ENCODE results near the gene KLF2. TPM values are rescaled to one million over a fixed set of nuclear protein-coding genes. Genes with fewer than 3 reads are reported as not detected.
A peak's percentile ranks its signal among the peaks of the same experiment; 100 is the strongest.
"Not testable (repeated sequence)": the region's sequence is repeated elsewhere in the genome, so short reads cannot be mapped to it uniquely, and the experiment has no call there.

KLF2 gene
- total RNA-seq, 8 experiments from 2014 or later: 0.13 to 1.3 (median 0.65) TPM; not detected in 2

DNA sequence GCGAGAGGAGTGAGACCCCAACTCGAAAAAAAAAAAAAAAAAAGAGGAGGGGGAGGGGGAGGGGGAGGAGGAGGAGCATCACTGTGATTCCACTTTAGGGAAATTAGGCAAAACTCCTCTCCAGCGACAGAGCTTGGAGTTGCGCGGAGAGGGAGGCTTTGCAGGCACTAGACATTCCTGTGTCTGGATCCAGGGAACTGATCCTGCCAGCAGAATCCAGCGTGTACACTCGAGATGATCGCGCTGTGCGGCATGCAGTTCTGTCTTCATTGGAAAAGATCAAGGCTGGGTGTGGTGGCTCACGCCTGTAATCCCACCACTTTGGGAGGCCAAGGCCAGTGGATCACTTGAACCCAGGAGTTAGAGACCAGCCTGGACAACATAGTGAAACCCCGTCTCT, 29.6 kb upstream of the KLF2 start:
- 21 to 92% (median 54%) methylated on average over 1 to 8 of the region's 12 CpGs; no CpG with 5 or more reads in 3 of the 10 experiments for WGBS, 10 experiments
- in situ Hi-C loops (cut with MboI; ENCODE audit: low pct_unique_long_range_greater_than_20kb in 2 of 9, low sequenced_read_pairs in 9 of 9, unreplicated experiment in 9 of 9): no loop called here
- no peak overlapping the region for H3K27ac ChIP-seq
- H3K4me1 ChIP-seq (replicated peaks in 1 of 2): peaks cover 0 to 4% of the 10 kb centered on the region in 2 donors
- ATAC-seq (replicated peaks in 6 of 8): no peak
- no peak overlapping the region for H3K4me3 ChIP-seq

DNA sequence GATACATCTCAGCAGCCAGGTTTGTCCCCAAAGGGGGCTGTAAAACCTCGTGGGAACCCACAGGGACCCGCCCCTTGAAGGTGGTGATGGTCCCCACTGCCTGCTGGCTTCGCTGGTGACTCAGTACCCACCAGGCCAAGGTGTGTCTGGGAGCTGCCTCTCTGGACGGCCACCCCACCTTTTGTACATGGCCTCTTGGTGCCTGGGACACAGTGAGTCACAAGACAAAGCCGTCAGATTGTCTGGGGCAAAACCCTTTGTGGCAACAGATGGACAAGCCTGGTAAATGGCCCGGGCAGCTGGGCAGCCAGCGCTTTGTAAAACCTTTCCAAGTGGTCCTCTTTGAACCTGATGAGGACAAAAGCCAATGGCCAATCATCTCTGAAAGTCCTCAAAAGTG, 27.9 kb upstream of the KLF2 start:
- peaks cover 0 to 4% of the 10 kb centered on the region in 2 donors for H3K4me1 ChIP-seq (replicated peaks in 1 of 2)
- in situ Hi-C loops (cut with MboI; ENCODE audit: low pct_unique_long_range_greater_than_20kb in 2 of 9, low sequenced_read_pairs in 9 of 9, unreplicated experiment in 9 of 9): no loop called here
- H3K4me3 ChIP-seq: no peak overlapping the region
- no peak overlapping the region for H3K27ac ChIP-seq
- WGBS, 10 experiments: 40 to 88% (median 58%) methylated on average over 1 to 3 of the region's 7 CpGs; no CpG with 5 or more reads in 4 of the 10 experiments
- no peak for ATAC-seq (replicated peaks in 6 of 8)

DNA sequence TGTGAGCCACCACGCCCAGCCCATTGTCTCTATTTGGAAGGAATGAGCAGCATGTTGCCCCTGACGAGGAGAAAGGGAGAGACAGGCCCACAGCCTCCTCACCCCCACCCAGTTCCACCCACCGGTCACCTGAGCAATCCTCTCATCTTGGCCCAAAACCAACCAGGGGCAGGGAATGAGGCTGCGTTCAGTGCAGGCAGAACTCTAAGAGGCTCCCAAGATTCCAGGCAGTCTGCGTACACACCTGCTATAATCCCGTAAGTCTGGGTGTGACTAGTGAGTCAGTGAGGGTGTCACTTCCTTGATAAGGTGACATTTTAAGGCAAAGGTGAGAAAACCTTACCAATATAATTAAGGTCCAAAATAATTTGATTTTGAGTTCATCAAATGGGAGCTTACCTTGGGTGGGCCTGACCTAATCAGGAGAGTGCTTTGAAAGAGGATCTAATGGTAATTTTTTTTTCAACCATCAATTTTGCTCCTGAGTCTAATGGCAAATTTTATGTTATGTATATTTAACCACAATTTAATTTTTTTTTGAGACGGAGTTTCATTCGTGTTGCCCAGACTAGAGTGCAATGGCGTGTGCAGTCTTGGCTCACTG, 26.9 kb upstream of the KLF2 start:
- WGBS, 10 experiments: 40 to 100% (median 85%) methylated on average over 1 to 5 of the region's 9 CpGs; no CpG with 5 or more reads in 2 of the 10 experiments

DNA sequence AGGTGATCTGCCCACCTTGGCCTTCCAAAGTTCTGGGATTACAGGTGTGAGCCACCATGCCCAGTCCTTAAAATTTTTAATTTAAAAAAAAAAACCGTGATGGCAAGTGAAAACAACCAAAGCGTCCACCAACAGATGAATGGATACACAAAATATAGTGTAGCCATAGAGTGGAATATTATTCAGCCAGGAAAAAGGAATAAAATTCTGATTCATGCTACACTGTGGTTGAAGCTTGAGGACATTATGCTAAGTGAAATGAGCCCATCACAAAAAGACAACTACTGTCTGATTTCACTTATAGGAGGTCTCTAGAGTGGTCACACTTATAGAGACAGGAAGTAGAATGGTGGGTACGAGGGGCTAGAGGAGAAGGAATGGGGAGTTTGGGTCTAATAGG, 26.3 kb upstream of the KLF2 start:
- WGBS, 10 experiments: 48 to 100% (median 70%) methylated on average over 1 to 3 of the region's 3 CpGs
- in situ Hi-C loops (cut with MboI; ENCODE audit: low pct_unique_long_range_greater_than_20kb in 2 of 9, low sequenced_read_pairs in 9 of 9, unreplicated experiment in 9 of 9): no loop called here
- ATAC-seq (replicated peaks in 6 of 8): no peak
- Histone ChIP-seq H3K4me3 (no peak overlapping the region), H3K4me1 (replicated peaks in 1 of 2) (peaks cover 0 to 4% of the 10 kb centered on the region in 2 donors), H3K27ac (no peak overlapping the region)

More for the DNA sequence above, 26.9 kb upstream of the KLF2 start:
- H3K4me3 ChIP-seq: no peak overlapping the region
- no peak for ATAC-seq (replicated peaks in 6 of 8)
- H3K27ac ChIP-seq: no peak overlapping the region
- in situ Hi-C loops (cut with MboI; ENCODE audit: low pct_unique_long_range_greater_than_20kb in 2 of 9, low sequenced_read_pairs in 9 of 9, unreplicated experiment in 9 of 9): no loop called here
- peaks cover 0 to 4% of the 10 kb centered on the region in 2 donors for H3K4me1 ChIP-seq (replicated peaks in 1 of 2)

DNA sequence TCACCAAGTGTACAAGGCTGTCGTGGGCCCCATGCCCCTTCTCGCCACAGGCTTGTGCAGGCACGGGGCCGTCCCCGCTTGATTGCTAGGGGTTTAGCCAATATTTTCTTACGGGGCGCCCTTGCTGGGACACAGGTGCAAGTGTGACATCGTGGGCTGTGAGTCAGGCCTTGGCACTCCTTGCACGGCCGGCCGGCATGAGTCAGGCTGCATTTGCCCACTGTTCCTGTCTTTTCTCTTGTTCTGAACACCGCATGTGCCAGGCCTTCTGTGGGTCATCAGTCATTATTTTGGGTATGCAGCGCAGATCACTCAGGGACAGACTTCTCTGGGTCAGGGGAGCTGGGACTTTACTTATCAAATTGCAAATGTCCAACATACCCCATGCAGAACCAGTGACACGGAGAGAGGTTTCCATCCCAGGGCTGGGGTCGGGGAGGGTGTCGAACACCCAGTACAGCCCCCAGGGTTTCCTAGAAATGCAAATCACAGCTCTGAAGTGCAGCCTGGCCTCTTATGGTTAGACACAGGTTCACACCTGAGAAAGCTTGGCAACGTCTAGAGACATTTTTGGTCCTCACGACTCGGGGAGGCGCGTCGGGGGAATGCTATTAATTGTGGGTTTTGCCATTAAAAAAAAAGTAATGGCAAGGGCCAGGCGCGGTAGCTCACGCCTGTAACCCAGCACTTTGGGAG, 22.5 kb upstream of the KLF2 start:
- Histone ChIP-seq H3K4me1 (replicated peaks in 1 of 2) (no peaks in the 10 kb centered on the region), H3K27ac (no peak overlapping the region), H3K4me3 (no peak overlapping the region)
- in situ Hi-C loops (cut with MboI; ENCODE audit: low pct_unique_long_range_greater_than_20kb in 2 of 9, low sequenced_read_pairs in 9 of 9, unreplicated experiment in 9 of 9): no loop called here
- 60 to 84% (median 69%) methylated on average over 1 to 9 of the region's 25 CpGs; no CpG with 5 or more reads in 1 of the 10 experiments for WGBS, 10 experiments
- ATAC-seq (replicated peaks in 6 of 8): peak in 2 of 8 experiments; percentile 40 to 56

GRCh38 chr19:16303755-16304154, 20.9 kb upstream of the KLF2 start:
- Histone ChIP-seq H3K4me3 (no peak overlapping the region), H3K27ac (no peak overlapping the region), H3K4me1 (replicated peaks in 1 of 2) (no peaks in the 10 kb centered on the region)
- in situ Hi-C loops (cut with MboI; ENCODE audit: low pct_unique_long_range_greater_than_20kb in 2 of 9, low sequenced_read_pairs in 9 of 9, unreplicated experiment in 9 of 9): no loop called here
- WGBS, 10 experiments: 0 to 100% (median 53%) methylated on average over 1 to 2 of the region's 3 CpGs; no CpG with 5 or more reads in 1 of the 10 experiments
- no peak for ATAC-seq (replicated peaks in 6 of 8)

- in situ Hi-C loops (cut with MboI; ENCODE audit: low pct_unique_long_range_greater_than_20kb in 2 of 9, low sequenced_read_pairs in 9 of 9, unreplicated experiment in 9 of 9); H3K27ac ChIP-seq; H3K4me3 ChIP-seq; ATAC-seq (replicated peaks in 6 of 8); H3K4me1 ChIP-seq (replicated peaks in 1 of 2): not testable (repeated sequence)
- WGBS, 10 experiments: 78 to 100% (median 83%) methylated on average over 1 of the region's 2 CpGs; no CpG with 5 or more reads in 6 of the 10 experiments
Observed at GRCh38 chr19:16304511-16304910, 20.1 kb upstream of the KLF2 start.

DNA sequence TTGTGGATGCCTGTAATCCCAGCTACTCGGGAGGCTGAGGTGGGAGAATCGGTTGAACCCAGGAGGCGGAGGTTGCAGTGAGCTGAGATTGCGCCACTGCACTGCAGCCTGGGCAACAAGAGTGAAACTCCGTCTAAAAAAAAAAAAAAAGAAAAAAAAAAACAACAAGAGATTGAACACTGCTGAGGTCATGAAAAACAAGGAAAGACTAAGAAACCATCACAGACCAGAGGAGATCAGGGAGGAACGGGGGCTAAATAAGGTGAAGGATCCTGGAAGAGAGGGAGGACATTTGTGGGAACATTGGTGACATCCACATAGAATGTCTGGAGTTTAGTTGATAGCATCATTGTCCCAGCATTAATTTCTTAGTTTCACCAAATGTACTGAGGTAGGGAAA, 19.6 kb upstream of the KLF2 start:
- ATAC-seq (replicated peaks in 6 of 8); H3K4me1 ChIP-seq (replicated peaks in 1 of 2); H3K27ac ChIP-seq; in situ Hi-C loops (cut with MboI; ENCODE audit: low pct_unique_long_range_greater_than_20kb in 2 of 9, low sequenced_read_pairs in 9 of 9, unreplicated experiment in 9 of 9); H3K4me3 ChIP-seq: not testable (repeated sequence)
- 57 to 83% (median 76%) methylated on average over 3 to 6 of the region's 6 CpGs; no CpG with 5 or more reads in 1 of the 10 experiments for WGBS, 10 experiments

DNA sequence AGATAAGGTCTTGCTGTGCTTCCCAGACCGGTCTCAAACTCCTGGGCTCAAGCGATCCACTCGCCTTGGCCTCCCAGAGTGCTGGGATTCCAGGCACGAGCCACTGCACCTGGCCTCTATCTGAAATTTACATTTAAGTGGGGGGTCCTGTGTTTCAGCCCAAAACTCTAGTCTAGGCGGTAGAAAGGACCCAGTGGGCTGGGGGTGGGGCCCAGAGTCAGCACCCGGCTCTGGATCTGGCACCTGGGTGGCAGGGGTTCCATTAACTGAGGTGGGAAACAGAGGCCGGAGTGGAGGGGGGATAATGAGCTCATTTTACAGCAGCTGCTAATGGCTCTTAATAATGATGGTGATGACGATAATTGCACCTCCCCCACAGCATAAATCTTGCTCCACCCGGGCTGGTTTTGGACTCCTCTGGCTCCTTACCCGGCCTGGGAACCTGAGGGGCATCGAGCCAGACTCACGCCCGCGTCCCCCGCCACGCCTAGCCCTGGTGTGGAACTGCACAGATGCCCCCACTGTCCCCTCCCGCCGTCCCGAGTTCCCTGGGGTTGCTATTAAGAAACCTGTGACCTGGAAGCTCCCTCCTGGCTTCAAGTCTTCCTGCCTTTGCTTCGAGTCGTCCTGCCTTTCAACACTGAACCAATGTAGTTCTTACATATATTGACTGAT, 17.8 kb upstream of the KLF2 start:
- no peak for ATAC-seq (replicated peaks in 6 of 8)

GRCh38 chr19:16308081-16308480, 16.5 kb upstream of the KLF2 start:
- 61 to 90% (median 77%) methylated on average over 2 to 3 of the region's 5 CpGs; no CpG with 5 or more reads in 6 of the 10 experiments for WGBS, 10 experiments
- no peaks in the 10 kb centered on the region for H3K4me1 ChIP-seq (replicated peaks in 1 of 2)
- no peak for ATAC-seq (replicated peaks in 6 of 8)
- no peak overlapping the region for H3K27ac ChIP-seq
- H3K4me3 ChIP-seq: no peak overlapping the region
- in situ Hi-C loops (cut with MboI; ENCODE audit: low pct_unique_long_range_greater_than_20kb in 2 of 9, low sequenced_read_pairs in 9 of 9, unreplicated experiment in 9 of 9): no loop called here

More for the DNA sequence above, 17.8 kb upstream of the KLF2 start:
- Histone ChIP-seq H3K4me1 (replicated peaks in 1 of 2) (no peaks in the 10 kb centered on the region), H3K27ac (no peak overlapping the region), H3K4me3 (no peak overlapping the region)
- in situ Hi-C loops (cut with MboI; ENCODE audit: low pct_unique_long_range_greater_than_20kb in 2 of 9, low sequenced_read_pairs in 9 of 9, unreplicated experiment in 9 of 9): no loop called here
- WGBS, 10 experiments: 0 to 100% (median 60%) methylated on average over 1 to 7 of the region's 21 CpGs; no CpG with 5 or more reads in 3 of the 10 experiments

GRCh38 chr19:16309643-16310042, 15.0 kb upstream of the KLF2 start:
- Histone ChIP-seq H3K4me1 (replicated peaks in 1 of 2) (no peaks in the 10 kb centered on the region), H3K27ac (no peak overlapping the region), H3K4me3 (no peak overlapping the region)
- in situ Hi-C loops (cut with MboI; ENCODE audit: low pct_unique_long_range_greater_than_20kb in 2 of 9, low sequenced_read_pairs in 9 of 9, unreplicated experiment in 9 of 9): no loop called here
- no peak for ATAC-seq (replicated peaks in 6 of 8)
- 40 to 80% (median 60%) methylated on average over 1 of the region's 3 CpGs; no CpG with 5 or more reads in 5 of the 10 experiments for WGBS, 10 experiments

GRCh38 chr19:16315825-16316505, 8.7 kb upstream of the KLF2 start:
- no peak overlapping the region for H3K27ac ChIP-seq
- ATAC-seq (replicated peaks in 6 of 8): peak in 4 of 8 experiments; percentile 37 to 69 (median 46)
- in situ Hi-C loops (cut with MboI; ENCODE audit: low pct_unique_long_range_greater_than_20kb in 2 of 9, low sequenced_read_pairs in 9 of 9, unreplicated experiment in 9 of 9): no loop called here
- WGBS, 10 experiments: 10 to 92% (median 63%) methylated on average over 2 to 8 of the region's 13 CpGs; no CpG with 5 or more reads in 4 of the 10 experiments
- no peak overlapping the region for H3K4me3 ChIP-seq
- no peaks in the 10 kb centered on the region for H3K4me1 ChIP-seq (replicated peaks in 1 of 2)

DNA sequence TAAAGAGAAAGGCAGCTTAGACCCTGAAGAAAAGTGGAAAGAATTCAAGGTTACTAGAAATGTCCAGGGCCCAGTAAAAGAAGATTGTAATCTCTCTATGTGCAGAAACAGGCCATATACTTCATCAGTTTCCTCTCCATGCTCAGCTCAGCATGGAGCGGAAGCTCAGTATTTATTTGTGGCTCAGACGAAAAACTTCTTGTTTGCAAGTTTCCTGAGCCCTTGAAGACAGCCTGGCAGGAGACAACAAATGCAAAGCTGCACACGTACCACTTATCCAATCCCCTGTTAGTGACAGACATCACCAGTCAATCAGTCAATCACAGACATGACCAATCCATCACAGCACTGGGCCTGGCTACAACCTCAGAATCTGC, 8.1 kb upstream of the KLF2 start:
- no peak overlapping the region for H3K4me3 ChIP-seq
- in situ Hi-C loops (cut with MboI; ENCODE audit: low pct_unique_long_range_greater_than_20kb in 2 of 9, low sequenced_read_pairs in 9 of 9, unreplicated experiment in 9 of 9): no loop called here
- H3K27ac ChIP-seq: no peak overlapping the region
- no peak for ATAC-seq (replicated peaks in 6 of 8)
- no peaks in the 10 kb centered on the region for H3K4me1 ChIP-seq (replicated peaks in 1 of 2)
- WGBS, 10 experiments: 8 to 100% (median 37%) methylated on average over 1 to 3 of the region's 3 CpGs; no CpG with 5 or more reads in 2 of the 10 experiments
